ENCODE results near the gene SMOC1.

Gene SMOC1

DNA sequence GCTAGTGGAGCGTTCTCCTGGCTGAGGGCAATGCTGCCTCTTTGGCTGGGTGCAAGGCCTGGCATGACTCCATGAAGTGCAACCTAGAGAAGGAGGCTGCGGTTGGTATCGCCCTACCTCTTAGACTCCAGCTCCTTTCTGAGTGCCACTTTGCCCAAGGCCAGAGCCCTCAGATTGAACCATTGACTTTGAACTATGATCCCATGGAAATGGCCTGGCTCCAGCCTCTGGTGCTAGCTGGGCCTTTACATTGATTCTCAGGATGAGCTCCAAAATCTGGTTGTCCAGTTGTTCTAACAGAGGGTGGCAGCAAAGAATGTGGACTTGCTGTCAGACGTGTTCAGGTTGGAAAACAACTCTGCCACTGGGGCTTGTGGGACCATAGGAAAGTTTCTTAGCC, 16.1 kb upstream of the SMOC1 start:
- no peak for DNase-seq

DNA sequence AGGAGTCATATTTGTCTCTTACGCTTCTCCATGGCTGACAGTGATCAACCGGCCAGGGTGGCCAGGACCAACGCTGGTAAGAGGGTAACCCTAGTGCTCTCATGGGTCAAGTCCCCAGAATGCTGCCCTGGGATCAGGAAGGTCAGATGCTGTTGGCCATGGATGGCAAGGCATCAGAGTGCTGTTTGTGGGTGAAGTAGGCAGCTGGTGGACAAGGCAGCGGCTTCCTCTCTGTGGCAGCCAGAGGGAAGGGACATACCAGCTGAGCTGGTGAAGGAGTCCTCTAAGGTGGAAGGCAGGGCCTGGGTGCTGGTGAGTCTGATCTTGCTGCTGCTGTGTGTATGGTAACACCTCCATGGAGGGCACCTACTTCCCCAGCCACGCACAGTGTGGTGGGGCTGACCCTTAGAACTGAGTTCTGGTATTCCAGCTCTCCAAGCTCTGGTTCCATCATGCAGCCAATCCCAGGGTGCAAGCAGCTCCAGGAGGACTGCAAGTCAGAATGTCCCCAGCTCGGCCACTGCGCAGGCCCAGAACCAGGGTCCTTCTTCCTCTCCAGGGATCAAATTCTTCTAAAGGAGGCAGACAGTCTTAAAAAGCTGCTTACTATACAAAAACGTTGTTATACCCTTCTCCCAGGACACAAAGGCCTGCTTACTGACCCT, 13.4 kb upstream of the SMOC1 start:
- no peak for DNase-seq

DNA sequence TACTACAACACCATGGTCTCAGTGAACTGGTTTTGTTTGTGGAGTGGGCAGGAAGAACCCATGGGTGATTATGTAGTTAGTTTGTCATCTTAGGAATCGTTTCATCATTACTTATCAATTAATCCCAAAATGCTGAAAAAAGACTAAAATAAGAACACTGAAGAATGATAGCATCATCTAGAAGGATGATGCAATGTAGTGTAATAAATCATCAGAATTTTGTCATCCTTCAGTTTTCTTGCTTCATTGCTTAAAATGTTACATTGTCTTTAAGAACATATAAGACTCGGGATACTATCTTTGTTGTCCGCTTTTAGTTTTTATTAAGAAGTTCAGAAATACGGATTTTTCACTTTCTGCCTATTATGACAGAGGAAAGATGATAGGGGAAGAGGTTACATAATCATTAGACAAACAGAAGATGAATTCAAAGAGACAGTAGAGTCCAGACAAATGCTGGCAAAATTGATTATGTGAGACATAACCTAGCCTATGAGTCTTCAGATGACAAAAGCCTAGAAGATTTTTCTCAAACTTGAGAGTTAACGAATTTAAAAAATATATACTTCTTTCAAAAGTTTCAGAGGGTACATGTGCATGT, 10.8 kb upstream of the SMOC1 start:
- DNase-seq: no peak

DNA sequence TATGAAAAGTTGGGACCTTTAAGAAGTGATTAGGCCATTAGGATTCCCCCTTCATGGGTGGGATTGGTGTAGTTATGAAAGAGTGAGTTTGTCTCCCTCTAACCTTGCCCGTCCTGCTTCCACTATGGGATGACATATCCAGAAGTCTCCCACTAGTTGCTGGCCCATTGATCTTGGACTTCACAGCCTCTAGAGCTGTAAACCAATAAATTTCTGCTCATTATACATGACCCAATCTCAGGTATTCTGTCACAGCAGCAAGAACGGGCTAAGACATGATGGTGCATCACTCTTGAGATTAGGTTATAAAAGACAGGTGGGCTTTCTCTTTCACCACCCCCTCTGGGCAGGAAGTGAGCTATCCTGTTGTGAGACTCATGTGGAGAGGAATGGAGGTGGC, 8.6 kb upstream of the SMOC1 start:
- no peak for DNase-seq

DNA sequence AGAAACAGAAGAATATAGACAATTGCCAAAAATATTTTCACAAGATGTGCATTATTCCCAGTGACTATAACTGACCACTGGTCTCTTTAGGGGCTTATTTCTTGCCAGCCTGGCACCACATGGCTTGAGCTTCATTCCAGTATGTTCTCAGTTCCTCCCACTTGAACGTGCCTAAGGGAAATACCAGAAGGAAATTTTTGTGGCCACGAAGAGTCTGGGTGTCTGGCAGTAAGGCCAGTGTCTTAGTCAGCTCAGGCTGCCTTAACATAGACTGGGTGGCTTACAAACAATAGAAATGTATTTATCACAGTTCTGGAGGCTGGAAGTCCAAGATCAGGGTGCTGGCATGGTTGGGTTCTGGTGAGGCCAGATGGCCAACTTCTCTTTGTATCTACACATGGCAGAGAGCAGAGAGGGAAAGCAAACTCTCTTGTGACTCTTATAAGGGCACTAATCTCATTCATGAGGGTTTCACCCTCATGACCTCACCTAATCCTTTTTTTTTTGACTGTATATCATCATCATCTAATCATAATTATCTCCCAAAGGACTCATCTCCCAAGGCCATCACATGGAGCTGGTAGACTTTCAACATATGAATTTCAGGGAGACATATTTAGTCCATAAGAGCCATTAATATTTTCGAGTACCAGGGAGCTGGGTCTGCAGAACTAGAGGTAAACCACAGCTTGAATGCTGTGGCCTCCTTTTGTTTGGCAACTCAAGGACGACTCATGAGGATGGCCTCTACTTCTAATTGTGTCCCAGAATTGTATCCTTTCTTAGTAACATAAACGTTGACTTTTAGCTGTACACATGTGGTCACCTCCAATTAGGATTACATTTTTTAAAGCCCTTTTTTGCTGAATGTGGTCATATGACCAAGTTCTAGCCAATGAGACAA, 5.1 kb upstream of the SMOC1 start:
- no peak for DNase-seq

DNA sequence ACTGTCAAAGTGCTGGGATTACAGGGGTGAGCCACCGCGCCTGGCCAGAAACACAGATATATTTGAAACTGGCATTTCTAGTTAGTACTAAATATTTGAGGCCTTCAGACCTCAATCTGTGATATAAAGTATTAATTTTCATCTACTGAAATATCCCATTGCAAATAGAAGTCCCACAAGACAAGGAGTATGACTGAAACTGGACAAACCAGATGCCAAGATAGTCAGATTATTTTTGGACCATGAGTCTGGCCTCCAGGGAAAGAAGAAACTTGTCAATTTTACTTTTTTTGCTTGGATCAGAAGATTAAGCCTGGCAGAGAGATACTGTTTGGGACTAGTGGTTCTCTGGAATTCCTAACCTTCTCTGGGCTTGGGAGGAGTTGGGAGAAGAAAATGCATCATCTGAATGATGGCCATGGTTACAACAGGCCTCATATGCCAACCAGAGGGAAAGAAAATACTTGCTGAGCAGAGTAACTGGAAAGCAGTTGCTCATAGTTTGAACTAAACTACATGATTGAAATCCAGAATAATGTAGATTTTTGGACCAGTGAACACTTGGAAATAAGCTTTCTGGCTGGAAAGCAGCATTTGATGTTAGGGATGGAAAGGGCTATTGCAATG, 2.9 kb upstream of the SMOC1 start:
- DNase-seq: no peak

DNA sequence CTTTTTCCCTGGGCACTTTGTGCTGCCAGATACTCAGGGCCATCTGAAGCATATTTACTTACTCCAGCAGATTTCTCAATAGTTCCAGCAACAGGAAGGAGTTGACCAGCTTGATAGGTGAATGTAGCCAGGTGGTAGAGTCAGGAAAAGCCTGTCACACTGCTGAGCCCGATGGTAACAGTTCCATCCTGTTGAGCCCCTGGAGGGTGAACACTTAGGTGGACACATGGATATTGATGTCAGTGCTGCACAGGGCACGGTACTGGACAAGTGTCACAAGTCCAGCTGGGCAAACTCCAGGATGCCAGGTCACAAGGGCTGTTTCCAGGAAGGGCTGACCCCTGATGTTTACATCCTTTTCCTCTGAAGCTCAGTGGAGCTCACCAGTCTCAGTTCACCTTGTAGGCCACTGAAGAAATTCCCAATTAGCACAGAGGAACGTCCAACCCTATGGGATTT, 2.3 kb upstream of the SMOC1 start:
- no peak for DNase-seq

DNA sequence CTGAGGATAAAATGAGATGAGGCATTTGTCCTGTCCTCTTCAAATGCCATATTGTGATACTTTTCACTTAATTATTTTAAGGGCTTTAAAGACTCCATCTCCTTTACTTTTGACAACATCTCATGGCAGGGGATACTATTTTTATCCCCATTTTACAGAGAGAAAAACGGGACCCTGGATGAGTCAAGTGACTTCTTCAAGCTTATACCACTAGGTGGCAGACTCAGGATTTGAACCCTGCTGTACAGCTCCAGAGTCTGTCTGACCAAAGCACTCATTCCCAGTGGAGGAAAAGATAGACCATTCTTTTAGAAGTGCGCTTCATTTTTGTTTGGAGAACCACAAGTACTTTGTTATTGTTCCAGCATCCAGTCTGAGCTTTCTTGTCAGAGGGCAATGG, 1.7 kb upstream of the SMOC1 start:
- DNase-seq: peak; percentile 1

DNA sequence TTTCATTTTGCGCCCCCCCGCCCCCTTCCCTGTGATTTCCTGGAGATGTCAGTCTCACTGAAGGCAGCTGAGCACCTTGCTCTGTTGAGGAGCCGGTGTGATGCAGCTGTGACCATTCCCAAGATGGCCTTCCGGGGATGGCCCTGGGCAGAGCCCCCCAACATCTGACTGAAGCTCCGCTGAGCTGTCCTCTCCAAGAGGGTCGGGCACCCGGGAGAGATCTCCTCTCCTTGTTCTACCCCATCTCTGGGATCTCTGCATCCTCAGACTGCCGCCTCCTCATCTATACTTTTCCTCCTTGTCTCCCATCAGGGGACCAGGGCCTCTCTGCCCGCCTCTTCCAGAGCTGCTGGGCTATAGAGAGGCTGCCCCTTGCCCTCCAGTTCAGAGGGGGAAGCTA, 965 bp upstream of the SMOC1 start:
- no peak for DNase-seq

DNA sequence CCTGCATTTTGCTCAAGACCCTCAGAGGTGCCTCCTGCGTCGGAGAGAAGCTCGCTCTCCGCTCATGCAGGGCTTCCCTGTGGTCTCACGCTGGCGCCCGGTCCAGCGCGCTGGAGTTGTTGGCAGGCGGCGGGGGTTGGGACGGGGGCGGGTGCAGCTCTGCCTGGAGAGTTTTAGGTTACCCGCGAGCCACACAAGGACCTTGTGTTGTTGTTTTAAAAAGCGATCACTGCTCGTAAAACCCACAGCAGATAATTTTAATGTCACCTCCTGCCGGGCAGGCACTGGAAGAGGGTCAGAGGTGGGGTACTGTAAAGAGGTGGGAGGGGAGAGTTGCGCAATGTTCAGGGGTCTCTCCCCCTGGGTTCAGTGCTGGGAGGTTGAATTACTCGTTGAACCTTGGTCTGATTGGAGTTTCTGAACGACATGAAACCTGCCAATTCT, 850 bp downstream of the SMOC1 start:
- peak; percentile 25 for DNase-seq

DNA sequence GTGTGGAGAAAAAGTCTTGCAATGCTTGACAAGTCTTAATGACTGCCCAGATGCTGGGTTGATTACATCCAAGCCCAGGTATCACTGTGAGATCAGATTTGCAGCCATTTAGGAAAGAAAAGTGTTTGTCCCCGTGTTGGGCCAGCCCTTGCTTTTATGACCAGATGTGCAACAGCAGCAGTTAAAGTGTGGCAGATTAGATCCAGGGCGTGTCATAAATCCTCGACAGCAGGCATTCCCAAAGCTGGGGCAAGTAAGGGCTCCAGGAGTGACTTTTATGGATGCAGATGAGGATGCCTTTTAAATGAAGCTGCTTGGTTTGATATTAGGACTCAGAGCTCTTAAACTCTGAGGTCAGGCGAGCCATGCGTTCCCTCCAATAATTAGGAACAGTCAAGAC, 1.7 kb downstream of the SMOC1 start:
- no peak for DNase-seq

DNA sequence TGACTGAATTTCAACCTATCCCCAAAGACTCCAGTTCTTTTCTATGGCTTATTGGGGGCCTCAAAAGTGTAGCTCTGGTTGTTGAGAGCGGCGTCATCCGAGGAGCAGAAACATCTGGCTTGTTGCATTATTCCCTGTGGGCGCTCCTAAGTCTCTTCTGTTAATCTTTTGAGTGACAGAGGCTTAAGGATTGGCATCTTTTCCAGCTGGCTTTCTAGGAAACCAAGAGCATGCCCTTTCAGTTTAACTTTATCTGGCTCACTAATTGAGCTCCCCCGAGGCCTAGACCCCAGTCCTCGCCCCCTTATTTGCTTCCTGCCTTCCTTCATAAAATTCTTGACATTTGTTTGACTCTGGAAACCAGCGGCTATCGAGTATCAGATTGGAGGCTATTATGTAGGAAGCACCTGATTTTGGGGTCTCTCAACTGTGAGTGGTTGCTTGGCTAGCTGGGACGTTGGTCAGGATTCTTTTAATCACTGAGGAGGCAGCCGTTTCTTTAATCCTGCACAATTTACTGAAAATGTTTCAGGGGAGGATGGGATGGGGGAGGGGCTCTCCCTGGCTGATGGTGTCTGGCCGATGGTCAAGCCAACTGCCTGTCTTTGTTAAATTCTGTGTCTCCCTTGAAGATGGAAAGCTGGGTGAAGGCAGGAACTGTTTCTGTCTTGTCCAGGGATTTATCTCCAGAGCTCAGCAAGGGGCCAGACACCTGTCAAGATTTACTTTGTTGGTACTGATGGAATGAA, 3.1 kb downstream of the SMOC1 start:
- DNase-seq: no peak

DNA sequence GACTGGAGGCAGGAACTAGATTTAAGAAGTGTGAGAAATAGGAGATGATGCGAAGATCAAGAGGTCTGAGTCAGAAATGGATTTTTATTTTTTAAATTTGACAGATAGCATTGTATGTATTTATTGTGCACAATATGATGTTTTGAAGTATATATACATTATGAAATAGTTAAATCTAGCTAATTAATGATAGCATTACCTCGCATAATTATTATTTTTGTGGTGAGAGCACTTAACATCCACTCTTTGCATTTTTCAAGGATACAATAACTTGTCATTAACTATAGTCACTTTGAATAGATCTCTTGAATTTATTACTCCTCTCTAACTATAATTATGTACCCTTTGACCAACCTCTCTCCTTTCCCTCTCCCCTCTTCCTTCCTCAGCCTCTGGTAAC, 3.7 kb downstream of the SMOC1 start:
- no peak for DNase-seq

DNA sequence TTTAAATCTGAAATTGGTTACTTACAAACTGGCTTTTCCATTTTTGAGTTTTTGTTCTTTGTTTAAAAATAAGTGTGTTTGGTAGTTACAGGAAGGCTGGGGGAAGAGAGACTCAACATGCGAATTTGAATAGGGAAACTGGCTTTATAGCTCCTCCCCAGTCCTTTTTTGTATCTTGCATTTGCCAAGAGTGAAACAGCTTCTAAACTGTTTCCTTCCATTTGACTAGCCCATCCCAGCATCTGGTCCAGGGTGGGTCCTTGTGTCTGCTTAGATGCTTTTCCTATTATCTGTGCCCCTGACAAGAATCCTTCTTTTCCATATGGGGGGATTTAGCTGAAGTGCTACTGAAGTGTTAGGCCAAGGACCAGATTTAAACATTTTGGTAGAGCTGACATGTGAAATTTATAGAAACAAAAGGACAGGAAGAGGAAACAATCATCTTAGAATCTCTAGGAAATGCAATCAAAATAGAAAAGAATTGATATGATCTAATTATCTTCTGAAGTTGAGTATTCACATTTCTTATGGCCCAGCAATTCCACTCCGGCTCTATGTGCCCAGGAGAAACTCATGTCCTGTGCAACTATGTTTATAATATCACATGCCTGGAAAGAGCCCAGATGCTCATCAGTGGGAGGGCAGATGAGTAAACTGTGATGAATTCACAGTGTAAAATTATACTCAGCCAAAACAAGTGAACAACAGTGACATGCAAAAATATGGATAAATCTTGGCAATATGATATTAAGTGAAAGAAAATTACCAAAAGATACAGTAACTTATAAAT, 7.4 kb downstream of the SMOC1 start:
- DNase-seq: no peak

DNA sequence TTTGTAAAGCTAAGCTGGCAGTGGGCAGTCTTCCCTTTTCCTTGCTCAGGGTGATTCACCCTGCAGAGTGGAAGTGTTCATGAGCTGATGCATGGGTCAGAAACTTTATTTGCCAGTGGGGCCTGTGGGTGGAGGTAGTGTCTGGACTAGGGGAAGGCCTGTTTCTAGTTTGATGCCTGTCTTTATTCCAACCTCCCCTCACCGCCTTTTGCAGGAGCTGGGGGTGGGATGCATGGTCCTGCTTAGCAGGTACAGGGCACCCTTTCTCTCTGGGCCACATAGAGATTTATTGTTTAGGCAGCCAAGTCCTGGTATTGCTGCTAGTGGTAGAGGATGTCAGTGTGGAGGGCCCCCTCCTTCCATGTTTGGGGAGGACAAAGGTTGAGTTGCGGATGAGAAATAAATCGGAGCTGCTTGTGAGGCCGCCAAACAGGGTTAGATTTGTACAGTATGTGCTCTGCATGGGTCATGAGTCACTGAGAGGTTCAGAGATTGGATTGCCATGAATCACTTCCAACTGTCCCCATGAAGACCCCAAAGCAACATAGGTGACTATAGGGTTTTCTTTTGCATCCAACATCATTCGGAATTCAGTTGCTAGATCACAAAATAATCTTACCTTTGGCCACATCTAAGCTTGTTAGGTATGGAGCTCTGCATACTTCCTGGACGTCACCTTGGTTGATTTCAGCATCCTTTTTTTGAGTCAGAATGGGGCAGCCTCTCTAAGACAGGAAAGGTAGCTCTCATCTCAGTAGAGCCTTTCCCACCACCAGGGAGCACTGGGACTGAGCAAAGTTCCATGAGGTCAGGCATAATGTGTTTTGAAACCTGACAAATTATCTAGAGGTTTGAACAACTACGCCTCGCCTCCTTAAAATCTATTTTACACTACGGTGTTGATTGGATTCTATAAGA, 8.8 kb downstream of the SMOC1 start:
- no peak for DNase-seq

DNA sequence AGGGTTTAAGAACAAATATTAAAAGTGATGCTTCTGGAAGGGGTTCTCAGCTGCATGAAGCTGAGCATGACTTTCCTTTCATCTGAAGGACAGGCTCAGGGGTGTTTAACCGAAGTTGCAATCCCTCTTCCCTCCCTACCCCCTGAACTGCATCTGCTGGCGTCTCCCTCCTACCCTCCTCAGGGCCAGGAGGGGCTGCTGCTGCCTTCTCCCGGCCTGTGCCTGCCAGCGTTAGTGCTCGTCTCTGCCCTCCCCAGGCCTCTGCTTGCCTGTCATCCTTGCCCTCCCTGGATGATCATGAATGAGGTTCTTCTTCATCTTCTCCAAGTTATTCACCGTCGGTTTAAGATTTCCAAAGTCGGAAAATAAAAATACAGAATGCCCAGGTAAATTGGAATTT, 12.2 kb downstream of the SMOC1 start:
- DNase-seq: no peak

DNA sequence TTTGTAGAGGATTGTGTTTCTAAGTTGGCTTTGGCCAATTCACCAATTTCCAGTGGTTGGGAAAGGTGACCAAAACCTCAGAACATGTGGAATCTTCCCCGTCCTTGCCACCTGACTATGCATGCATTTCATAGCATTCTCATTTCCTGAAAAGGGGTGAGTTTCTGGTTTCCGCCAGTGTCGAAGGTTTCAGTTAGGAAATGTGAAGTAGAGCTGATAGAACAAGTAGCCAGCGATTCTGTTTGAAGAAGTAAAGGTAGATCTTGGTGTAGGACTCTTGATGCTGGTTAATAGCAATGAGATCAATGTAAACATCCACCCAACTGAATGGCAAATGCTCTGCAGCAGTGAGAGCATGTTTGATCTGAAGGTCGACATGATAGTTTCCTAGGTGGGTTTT, 15.9 kb downstream of the SMOC1 start:
- DNase-seq: no peak

DNA sequence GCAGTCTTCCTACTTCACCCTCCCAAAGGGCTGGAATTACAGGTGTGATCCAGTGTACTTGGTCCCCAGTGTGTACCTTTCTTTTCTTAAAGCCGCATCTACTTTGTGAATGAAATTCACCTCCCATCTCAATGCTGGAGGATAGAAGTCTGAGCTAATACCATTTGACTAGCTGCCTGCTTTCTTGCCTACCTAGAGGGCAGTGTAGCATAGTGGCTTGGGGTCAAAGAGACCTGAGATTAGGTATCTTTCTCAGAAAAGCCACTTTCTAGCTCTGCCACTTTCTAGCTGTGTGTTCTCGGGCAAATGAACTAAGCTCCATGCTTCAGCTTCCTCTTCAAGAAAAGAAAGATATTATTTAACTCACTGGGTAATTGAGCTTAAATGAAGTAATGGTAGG, 16.9 kb downstream of the SMOC1 start:
- DNase-seq: no peak

DNA sequence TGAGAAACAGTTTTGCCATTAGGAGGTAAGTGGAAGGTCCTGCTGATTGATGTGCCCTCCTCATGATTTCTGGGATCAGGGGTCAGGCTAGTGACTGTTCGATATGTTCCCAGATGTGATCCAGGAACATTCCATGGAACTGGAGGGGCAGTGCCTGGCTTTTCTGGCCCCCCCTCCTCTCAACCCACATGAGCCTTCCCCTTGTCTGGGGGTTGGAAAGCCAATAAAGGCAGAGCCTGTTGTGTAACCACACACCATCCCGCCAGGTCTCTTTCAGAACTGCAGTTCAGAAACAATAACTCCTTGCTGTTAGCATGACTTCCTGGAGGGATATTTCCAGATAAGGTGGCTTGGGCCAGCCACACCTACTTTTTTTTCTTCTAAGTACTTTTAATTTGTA, 17.8 kb downstream of the SMOC1 start:
- no peak for DNase-seq

DNA sequence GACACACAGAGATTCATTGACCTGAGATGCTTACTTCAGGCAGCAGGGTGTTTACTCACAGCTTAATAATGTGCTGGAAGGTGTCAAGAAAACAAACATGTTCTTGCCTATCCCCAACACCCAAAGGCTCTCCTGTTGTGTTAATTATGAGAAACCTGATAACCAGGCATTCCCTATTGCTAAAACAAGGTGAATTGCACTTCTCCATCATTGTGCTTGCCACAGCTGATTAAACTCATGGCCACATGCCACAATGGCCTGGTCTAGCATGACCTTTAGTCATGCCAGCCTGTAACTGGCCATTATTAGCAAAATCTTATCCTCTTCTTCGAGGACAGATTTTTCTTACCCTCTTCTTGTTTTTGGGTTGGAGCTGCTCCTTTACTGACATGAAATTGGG, 21.4 kb downstream of the SMOC1 start:
- DNase-seq: no peak
